Measurements from ENCODE around the gene NEDD4L. TPM values are rescaled to one million over a fixed set of nuclear protein-coding genes. Genes with fewer than 3 reads are reported as not detected.

Gene NEDD4L
- total and polyA plus RNA-seq, 2 donors (not counting 1 experiment from before 2014, with no cell fraction given), result 10.3 to 25.7 TPM

- Mint-ChIP-seq H3K9me3 (ENCODE audit: insufficient read depth) (no peaks in the 10 kb centered on the region), H3K4me1 (no peaks in the 10 kb centered on the region)
- POLR2A ChIA-PET, result no interaction called here
These were observed 17.6 kb upstream of the NEDD4L start for GRCh38 chr18:58026395-58026794.

GRCh38 chr18:58026857-58027256 lies 17.2 kb upstream of the NEDD4L start:
- Mint-ChIP-seq H3K27me3 (no peaks in the 10 kb centered on the region), H3K27ac (no peak overlapping the region), H3K9me3 (ENCODE audit: insufficient read depth) (no peaks in the 10 kb centered on the region), H3K4me3 (no peak overlapping the region), H3K4me1 (no peaks in the 10 kb centered on the region)
- Histone ChIP-seq H3K79me2 (ENCODE audit: control insufficient read depth, insufficient read depth, low read length) (no peaks in the 10 kb centered on the region), H4K20me1 (ENCODE audit: control insufficient read depth, insufficient read depth, low read length, poor library complexity, severe bottlenecking) (no peaks in the 10 kb centered on the region), H3K27ac (ENCODE audit: low read length in 2 of 2) (no peak overlapping the region), H3K9me3 (ENCODE audit: control extremely low read depth in 1 of 3, control insufficient read depth in 2 of 3, insufficient read depth in 1 of 3, low read length in 2 of 3) (no peaks in the 10 kb centered on the region), H3K4me3 (ENCODE audit: control extremely low read depth in 1 of 5, extremely low read depth in 1 of 5, insufficient read depth in 1 of 5, low read depth in 2 of 5, low read length in 4 of 5) (no peak overlapping the region), H3K27me3 (replicated peaks in 1 of 4; ENCODE audit: control extremely low read depth in 1 of 4, control insufficient read depth in 3 of 4, insufficient read depth in 4 of 4, low read length in 3 of 4) (peaks cover 0 to 12% (median 5%) of the 10 kb centered on the region in 4 experiments), H3K4me2 (replicated peaks; ENCODE audit: low read depth, low read length, poor library complexity, severe bottlenecking) (no peak overlapping the region), H3K4me1 (ENCODE audit: control insufficient read depth in 2 of 2, insufficient read depth in 2 of 2, low read length in 2 of 2) (no peaks in the 10 kb centered on the region), H3K36me3 (replicated peaks in 1 of 2; ENCODE audit: control extremely low read depth in 1 of 2, control insufficient read depth in 1 of 2, extremely low read depth in 1 of 2, insufficient read depth in 2 of 2, low read length in 1 of 2) (no peaks in the 10 kb centered on the region), H2AFZ (ENCODE audit: insufficient read depth, low read depth, low read length, poor library complexity, severe bottlenecking) (no peak overlapping the region), H3K9ac (ENCODE audit: low read length) (no peak overlapping the region)
- no peak for TF ChIP-seq EZH2 (IDR thresholded peaks at IDR 0.05; ENCODE audit: borderline replicate concordance, insufficient read depth, low read depth, low read length, poor library complexity, severe bottlenecking)
- TF ChIP-seq CTCF (IDR thresholded peaks at IDR 0.05), result no peak
- POLR2A ChIA-PET, result no interaction called here
- 0% methylated on average over 1 of the region's 2 CpGs for WGBS (ENCODE audit: insufficient coverage)
- CTCF ChIA-PET, result no interaction called here
- DNase-seq (no peak), ATAC-seq (ENCODE audit: low read depth) (no peak)
- intact Hi-C loops (cut with micrococcal nuclease), result no loop called here

More at GRCh38 chr18:58026395-58026794, 17.6 kb upstream of the NEDD4L start:
- Histone ChIP-seq H2AFZ (ENCODE audit: insufficient read depth, low read depth, low read length, poor library complexity, severe bottlenecking) (no peak overlapping the region), H3K4me3 (ENCODE audit: control extremely low read depth in 1 of 5, extremely low read depth in 1 of 5, insufficient read depth in 1 of 5, low read depth in 2 of 5, low read length in 4 of 5) (no peak overlapping the region), H3K79me2 (ENCODE audit: control insufficient read depth, insufficient read depth, low read length) (no peaks in the 10 kb centered on the region), H3K27ac (ENCODE audit: low read length in 2 of 2) (no peak overlapping the region), H3K36me3 (replicated peaks in 1 of 2; ENCODE audit: control extremely low read depth in 1 of 2, control insufficient read depth in 1 of 2, extremely low read depth in 1 of 2, insufficient read depth in 2 of 2, low read length in 1 of 2) (no peaks in the 10 kb centered on the region), H3K9me3 (ENCODE audit: control extremely low read depth in 1 of 3, control insufficient read depth in 2 of 3, insufficient read depth in 1 of 3, low read length in 2 of 3) (no peaks in the 10 kb centered on the region), H3K4me1 (ENCODE audit: control insufficient read depth in 2 of 2, insufficient read depth in 2 of 2, low read length in 2 of 2) (no peaks in the 10 kb centered on the region), H3K9ac (ENCODE audit: low read length) (no peak overlapping the region), H3K27me3 (replicated peaks in 1 of 4; ENCODE audit: control extremely low read depth in 1 of 4, control insufficient read depth in 3 of 4, insufficient read depth in 4 of 4, low read length in 3 of 4) (peaks cover 0 to 12% (median 5%) of the 10 kb centered on the region in 4 experiments), H3K4me2 (replicated peaks; ENCODE audit: low read depth, low read length, poor library complexity, severe bottlenecking) (no peak overlapping the region), H4K20me1 (ENCODE audit: control insufficient read depth, insufficient read depth, low read length, poor library complexity, severe bottlenecking) (no peaks in the 10 kb centered on the region)
- Mint-ChIP-seq H3K27me3 (no peaks in the 10 kb centered on the region), H3K4me3 (no peak overlapping the region), H3K27ac (no peak overlapping the region)
- intact Hi-C loops (cut with micrococcal nuclease), result no loop called here
- ATAC-seq (ENCODE audit: low read depth), result no peak
- WGBS (ENCODE audit: insufficient coverage), result 100% methylated on average over 3 of the region's 3 CpGs
- CTCF ChIA-PET, result interaction anchor here (1.3 kb wide), 1 partner anchor 9 kb away, joined by 4 read pairs; no protein-coding TSS in a partner anchor
- TF ChIP-seq EZH2 (IDR thresholded peaks at IDR 0.05; ENCODE audit: borderline replicate concordance, insufficient read depth, low read depth, low read length, poor library complexity, severe bottlenecking), result no peak
- no peak for TF ChIP-seq CTCF (IDR thresholded peaks at IDR 0.05)
- DNase-seq, result no peak

All from B cell (primary cell).